Loucy (cell line): ENCODE data around the gene LSP1.

ENCODE experiments used
- H2AFZ ChIP-seq: fragments of 200-600 bp; sonication (generic); 2 replicates; pipeline ENCODE4 v1.6.0; 2016; ENCODE audit warnings: antibody characterized with exemption, mild to moderate bottlenecking, low read length, moderate library complexity
- H3F3A ChIP-seq: fragments of 200-600 bp; 2 replicates; pipeline ENCODE4 v1.6.0; 2016; ENCODE audit warnings: antibody characterized with exemption, low read depth, mild to moderate bottlenecking
- H3K27me3 ChIP-seq: fragments of 200-600 bp; sonication (generic); 2 replicates; pipeline ENCODE4 v1.6.1; 2014; ENCODE audit warnings: low read length, mild to moderate bottlenecking; ENCODE audit not compliant: insufficient read depth, poor library complexity, severe bottlenecking
- H3K36me3 ChIP-seq: fragments of 200-600 bp; sonication (generic); 2 replicates; pipeline ENCODE4 v1.6.1; 2016; ENCODE audit warnings: low read length; ENCODE audit not compliant: insufficient read depth
- H3K4me1 ChIP-seq: fragments of 200-600 bp; sonication (generic); 2 replicates; pipeline ENCODE4 v1.5.1; 2014; ENCODE audit warnings: low read length, mild to moderate bottlenecking; ENCODE audit not compliant: insufficient read depth, poor library complexity, severe bottlenecking
- H3K4me2 ChIP-seq: fragments of 200-600 bp; sonication (generic); 2 replicates; pipeline ENCODE4 v1.6.0; 2014; ENCODE audit warnings: antibody characterized with exemption, low read length, low read depth, mild to moderate bottlenecking; ENCODE audit not compliant: poor library complexity, severe bottlenecking
- H3K4me3 ChIP-seq: fragments of 200-600 bp; sonication (generic); 2 replicates; pipeline ENCODE4 v1.5.1; 2014; ENCODE audit warnings: low read length, mild to moderate bottlenecking, mixed read lengths; ENCODE audit not compliant: poor library complexity, severe bottlenecking
- H3K79me2 ChIP-seq: fragments of 200-600 bp; sonication (generic); 2 replicates; pipeline ENCODE4 v1.6.1; 2014; ENCODE audit warnings: low read length; ENCODE audit not compliant: insufficient read depth
- H3K9ac ChIP-seq: fragments of 200-600 bp; sonication (generic); 2 replicates; pipeline ENCODE4 v1.6.0; 2014; ENCODE audit warnings: mild to moderate bottlenecking, low read depth, low read length, moderate library complexity; ENCODE audit not compliant: poor library complexity, severe bottlenecking
- H3K9me2 ChIP-seq: fragments of 200-600 bp; sonication (generic); replicated peaks from 2 replicates; pipeline ENCODE4 v1.6.1; 2016; ENCODE audit warnings: low read depth, low read length, mixed read lengths
- H3K9me3 ChIP-seq: fragments of 200-600 bp; sonication (generic); 2 replicates; pipeline ENCODE4 v1.6.1; 2014; ENCODE audit warnings: mild to moderate bottlenecking, antibody characterized with exemption, low read length, low read depth; ENCODE audit not compliant: insufficient read depth
- H4K20me1 ChIP-seq: fragments of 200-600 bp; sonication (generic); 2 replicates; pipeline ENCODE4 v1.6.0; 2014; ENCODE audit warnings: antibody characterized with exemption, low read length, mild to moderate bottlenecking; ENCODE audit not compliant: insufficient read depth, poor library complexity, severe bottlenecking
- EZH2phosphoT487 ChIP-seq: fragments of 200-600 bp; IDR thresholded peaks from 2 replicates; pipeline ENCODE4 v1.6.1; 2018; ENCODE audit warnings: antibody characterized with exemption, mild to moderate bottlenecking, moderate library complexity, borderline replicate concordance
- TF ChIP-seq, protein P1 (sequence below): fragments of 200-600 bp; sonication (generic); conservative IDR thresholded peaks from 2 replicates; pipeline ENCODE4 v1.5.1; 2014; ENCODE audit warnings: mild to moderate bottlenecking, antibody characterized with exemption, low read length

Gene LSP1

DNA sequence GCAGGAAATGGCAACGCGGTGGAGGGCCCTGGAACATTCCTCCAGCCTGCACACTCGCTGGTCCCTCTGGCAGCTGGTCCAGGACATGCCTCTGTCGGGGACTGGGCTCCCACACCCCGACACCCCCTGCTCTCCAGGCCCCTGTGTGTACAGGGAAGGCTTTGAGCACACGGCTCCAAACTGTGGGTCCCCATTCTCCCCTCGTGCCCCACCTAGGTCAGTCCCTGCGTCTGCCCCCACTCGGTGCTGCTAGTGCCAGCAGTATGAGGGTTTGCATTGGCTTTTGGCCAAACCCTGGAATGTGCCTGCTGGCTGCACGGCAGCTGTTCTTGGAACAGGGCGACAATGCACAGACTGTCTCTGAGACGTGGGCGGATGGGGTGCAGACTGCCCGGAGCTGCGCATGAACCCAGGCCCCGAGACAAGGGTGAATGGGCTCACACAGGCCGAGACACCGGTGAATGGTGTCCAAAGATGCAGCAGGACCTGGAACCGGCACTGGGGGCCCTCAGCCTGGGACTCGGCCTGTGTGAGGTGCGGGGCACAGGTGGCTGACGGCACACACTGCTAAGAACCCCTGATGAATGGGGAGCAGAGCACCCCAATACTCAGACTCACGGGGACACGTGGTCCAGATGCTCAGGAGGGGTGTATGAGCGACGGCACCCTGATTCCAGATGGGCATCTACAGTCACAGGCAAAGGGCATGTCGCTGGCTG lies 25.6 kb upstream of the LSP1 start:
- Histone ChIP-seq H3K9me3 (no peaks in the 10 kb centered on the region), H3K9me2 (no peaks in the 10 kb centered on the region), H3K4me1 (peaks cover 22% of the 10 kb centered on the region), H3K4me2 (no peak overlapping the region), H2AFZ (no peak overlapping the region), H3K4me3 (no peak overlapping the region), H3K27me3 (no peaks in the 10 kb centered on the region), H3K79me2 (no peaks in the 10 kb centered on the region), H3F3A (no peaks in the 10 kb centered on the region), H4K20me1 (no peaks in the 10 kb centered on the region), H3K36me3 (no peaks in the 10 kb centered on the region), H3K9ac (no peak overlapping the region)
- TF ChIP-seq EZH2phosphoT487: no peak
- TF ChIP-seq, protein P1, sequence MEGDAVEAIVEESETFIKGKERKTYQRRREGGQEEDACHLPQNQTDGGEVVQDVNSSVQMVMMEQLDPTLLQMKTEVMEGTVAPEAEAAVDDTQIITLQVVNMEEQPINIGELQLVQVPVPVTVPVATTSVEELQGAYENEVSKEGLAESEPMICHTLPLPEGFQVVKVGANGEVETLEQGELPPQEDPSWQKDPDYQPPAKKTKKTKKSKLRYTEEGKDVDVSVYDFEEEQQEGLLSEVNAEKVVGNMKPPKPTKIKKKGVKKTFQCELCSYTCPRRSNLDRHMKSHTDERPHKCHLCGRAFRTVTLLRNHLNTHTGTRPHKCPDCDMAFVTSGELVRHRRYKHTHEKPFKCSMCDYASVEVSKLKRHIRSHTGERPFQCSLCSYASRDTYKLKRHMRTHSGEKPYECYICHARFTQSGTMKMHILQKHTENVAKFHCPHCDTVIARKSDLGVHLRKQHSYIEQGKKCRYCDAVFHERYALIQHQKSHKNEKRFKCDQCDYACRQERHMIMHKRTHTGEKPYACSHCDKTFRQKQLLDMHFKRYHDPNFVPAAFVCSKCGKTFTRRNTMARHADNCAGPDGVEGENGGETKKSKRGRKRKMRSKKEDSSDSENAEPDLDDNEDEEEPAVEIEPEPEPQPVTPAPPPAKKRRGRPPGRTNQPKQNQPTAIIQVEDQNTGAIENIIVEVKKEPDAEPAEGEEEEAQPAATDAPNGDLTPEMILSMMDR: no peak

DNA sequence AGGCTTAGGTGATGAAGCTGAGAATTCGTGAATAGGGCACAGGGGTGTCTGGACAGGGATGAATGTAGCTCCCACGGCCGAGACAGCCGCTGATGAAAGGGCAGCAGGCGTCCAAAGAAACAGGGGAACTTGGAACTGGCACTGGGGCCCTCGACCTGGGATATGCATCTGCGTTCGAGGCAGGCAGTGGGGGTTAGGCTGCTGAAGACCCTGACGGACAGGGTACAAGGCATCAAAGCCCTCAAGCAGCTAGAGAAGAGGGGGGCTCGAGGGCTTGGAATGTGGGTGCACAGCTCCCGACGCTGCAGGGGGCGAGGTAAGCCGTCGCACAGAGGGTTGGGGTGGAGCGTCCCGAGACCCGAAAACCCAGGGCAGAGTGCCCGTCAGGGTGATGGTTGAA lies 25.0 kb upstream of the LSP1 start:
- Histone ChIP-seq H3K9me2 (no peaks in the 10 kb centered on the region), H3K36me3 (no peaks in the 10 kb centered on the region), H3F3A (no peaks in the 10 kb centered on the region), H3K9ac (no peak overlapping the region), H3K4me2 (no peak overlapping the region), H2AFZ (no peak overlapping the region), H3K27me3 (no peaks in the 10 kb centered on the region), H3K79me2 (no peaks in the 10 kb centered on the region), H3K4me3 (no peak overlapping the region), H3K4me1 (peaks cover 23% of the 10 kb centered on the region), H4K20me1 (no peaks in the 10 kb centered on the region), H3K9me3 (no peaks in the 10 kb centered on the region)
- TF ChIP-seq EZH2phosphoT487: no peak
- TF ChIP-seq, protein P1: no peak

DNA sequence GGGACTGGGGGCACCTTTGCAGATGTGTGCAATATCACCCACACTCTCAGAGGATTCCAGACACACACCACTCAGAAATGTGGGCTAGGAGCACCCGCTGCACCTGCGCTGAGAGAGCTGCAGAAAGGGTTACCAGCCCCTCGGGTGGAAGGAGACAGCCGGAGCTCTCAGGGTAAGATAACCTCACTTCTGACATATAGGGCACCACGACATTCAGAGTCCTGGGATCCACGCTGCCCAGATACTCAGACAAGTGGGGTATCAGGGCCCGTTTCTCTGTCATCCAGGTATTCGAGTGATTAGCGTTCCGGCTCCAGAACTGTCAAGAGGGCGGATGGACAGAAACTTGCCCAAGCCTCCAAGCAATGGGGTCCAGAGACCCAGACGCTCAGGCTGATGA lies 24.3 kb upstream of the LSP1 start:
- Histone ChIP-seq H4K20me1 (no peaks in the 10 kb centered on the region), H3K4me3 (no peak overlapping the region), H3K9ac (no peak overlapping the region), H2AFZ (no peak overlapping the region), H3K4me2 (no peak overlapping the region), H3K79me2 (no peaks in the 10 kb centered on the region), H3K36me3 (no peaks in the 10 kb centered on the region), H3K9me2 (no peaks in the 10 kb centered on the region), H3K4me1 (peaks cover 23% of the 10 kb centered on the region), H3K27me3 (no peaks in the 10 kb centered on the region), H3K9me3 (no peaks in the 10 kb centered on the region), H3F3A (no peaks in the 10 kb centered on the region)
- TF ChIP-seq EZH2phosphoT487: no peak
- TF ChIP-seq, protein P1: no peak
